ENCODE measurements around the gene POGLUT3.

The POGLUT3 gene

GRCh38 chr11:108483163-108483562 lies 15.0 kb downstream of the POGLUT3 start:
- DNase-seq (ENCODE audit: low read depth, low spot score) = peak; percentile 50
- no peak overlapping the region for H3K4me3 ChIP-seq (ENCODE audit: low read depth, low read length)
- in situ Hi-C loops (cut with HindIII; ENCODE audit: low sequenced_read_pairs) = no loop called here
- no peak for TF ChIP-seq CTCF (IDR thresholded peaks at IDR 0.05; ENCODE audit: low read depth, low read length)

- no peak for DNase-seq (ENCODE audit: low read depth, low spot score)
- in situ Hi-C loops (cut with HindIII; ENCODE audit: low sequenced_read_pairs) = no loop called here
- no peak for TF ChIP-seq CTCF (IDR thresholded peaks at IDR 0.05; ENCODE audit: low read depth, low read length)
- no peak overlapping the region for H3K4me3 ChIP-seq (ENCODE audit: low read depth, low read length)
Measured at GRCh38 chr11:108474664-108475463, 23.3 kb downstream of the POGLUT3 start.

- no peak for TF ChIP-seq CTCF (IDR thresholded peaks at IDR 0.05; ENCODE audit: low read depth, low read length)
- in situ Hi-C loops (cut with HindIII; ENCODE audit: low sequenced_read_pairs) = no loop called here
- DNase-seq (ENCODE audit: low read depth, low spot score) = no peak
- H3K4me3 ChIP-seq (ENCODE audit: low read depth, low read length) = no peak overlapping the region
Measured at GRCh38 chr11:108472681-108473080, 25.5 kb downstream of the POGLUT3 start.

DNA sequence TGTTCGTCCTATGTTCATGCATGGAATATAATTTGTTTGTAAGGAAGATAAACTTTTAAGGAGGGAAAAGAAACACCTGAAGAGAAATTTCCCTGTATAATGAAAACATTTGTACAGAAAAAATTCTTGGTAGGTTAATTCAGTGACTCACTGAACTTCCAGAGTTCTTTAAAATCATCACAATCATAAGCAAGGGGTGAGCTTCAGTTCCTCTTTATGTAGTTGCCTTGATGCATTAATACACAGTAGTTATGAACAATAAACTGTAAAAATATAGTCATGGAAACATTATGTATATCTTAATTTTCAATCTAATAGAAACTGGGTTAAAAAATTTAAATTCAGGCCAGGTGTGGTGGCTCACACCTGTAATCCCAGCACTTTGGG lies 29.7 kb downstream of the POGLUT3 start:
- no peak for DNase-seq (ENCODE audit: low read depth, low spot score)
- in situ Hi-C loops (cut with HindIII; ENCODE audit: low sequenced_read_pairs) = no loop called here
- H3K4me3 ChIP-seq (ENCODE audit: low read depth, low read length) = no peak overlapping the region
- TF ChIP-seq CTCF (IDR thresholded peaks at IDR 0.05; ENCODE audit: low read depth, low read length) = no peak

GRCh38 chr11:108467091-108467823 lies 30.9 kb downstream of the POGLUT3 start, which contains the start of gene C11orf65:
Gene C11orf65, minus strand, starts transcription at chr11:108467529. Its CDS starts 5,970 bp downstream, at chr11:108461559.
- no peak for TF ChIP-seq CTCF (IDR thresholded peaks at IDR 0.05; ENCODE audit: low read depth, low read length)
- DNase-seq (ENCODE audit: low read depth, low spot score) = peak; percentile 97

GRCh38 chr11:108466405-108466804 lies 31.8 kb downstream of the POGLUT3 start:
- H3K4me3 ChIP-seq (ENCODE audit: low read depth, low read length) = peak overlapping the region; percentile 88
- in situ Hi-C loops (cut with HindIII; ENCODE audit: low sequenced_read_pairs) = no loop called here
- DNase-seq (ENCODE audit: low read depth, low spot score) = no peak
- TF ChIP-seq CTCF (IDR thresholded peaks at IDR 0.05; ENCODE audit: low read depth, low read length) = no peak

More at GRCh38 chr11:108467091-108467823, 30.9 kb downstream of the POGLUT3 start, which contains the start of gene C11orf65:
- peak within 1 kb of the TSS; percentile 88 for H3K4me3 ChIP-seq (ENCODE audit: low read depth, low read length)
- in situ Hi-C loops (cut with HindIII; ENCODE audit: low sequenced_read_pairs) = no loop called here
